Cortex of kidney (tissue), 1 donor: Measurements from ENCODE around the gene KLHL18.
A peak's percentile ranks its signal among the peaks of the same experiment; 100 is the strongest.
"Not testable (repeated sequence)": the region's sequence is repeated elsewhere in the genome, so short reads cannot be mapped to it uniquely, and the experiment has no call there.

Experiments
- DNase-seq: peaks from one replicate; lab custom pipeline; 2025; lab: John Stamatoyannopoulos, UW

The KLHL18 gene

GRCh38 chr3:47362701-47363100 lies 80.0 kb downstream of the KLHL18 start:
- no peak for DNase-seq

- DNase-seq, result no peak
Measured at GRCh38 chr3:47365213-47366153, 82.7 kb downstream of the KLHL18 start.

GRCh38 chr3:47366833-47367232 lies 84.1 kb downstream of the KLHL18 start:
- no peak for DNase-seq

- no peak for DNase-seq
Measured at GRCh38 chr3:47367631-47368030, 84.9 kb downstream of the KLHL18 start.

GRCh38 chr3:47370020-47370419 lies 87.3 kb downstream of the KLHL18 start:
- DNase-seq, result not testable (repeated sequence)

GRCh38 chr3:47370887-47371697 lies 88.3 kb downstream of the KLHL18 start:
- no peak for DNase-seq

GRCh38 chr3:47374587-47374986 lies 91.8 kb downstream of the KLHL18 start:
- no peak for DNase-seq

- no peak for DNase-seq
Measured at GRCh38 chr3:47376393-47376792, 93.6 kb downstream of the KLHL18 start.

GRCh38 chr3:47377186-47377585 lies 94.4 kb downstream of the KLHL18 start:
- DNase-seq, result no peak

- DNase-seq, result no peak
Measured at GRCh38 chr3:47378869-47379268, 96.1 kb downstream of the KLHL18 start.

GRCh38 chr3:47379411-47379899 lies 96.7 kb downstream of the KLHL18 start:
- no peak for DNase-seq

- no peak for DNase-seq
Measured at GRCh38 chr3:47380026-47380600, 97.4 kb downstream of the KLHL18 start.

- peak; percentile 93 for DNase-seq
Measured at GRCh38 chr3:47380601-47381316, 98.0 kb downstream of the KLHL18 start, which contains the start of gene PTPN23. TSS of gene PTPN23 (plus strand) at chr3:47381021. CDS start at chr3:47381097, 76 bp downstream.

- peak; percentile 27 for DNase-seq
Measured at GRCh38 chr3:47381317-47382157, 98.8 kb downstream of the KLHL18 start.

GRCh38 chr3:47384425-47384824 lies 101.7 kb downstream of the KLHL18 start:
- no peak for DNase-seq

- no peak for DNase-seq
Measured at GRCh38 chr3:47385007-47385406, 102.3 kb downstream of the KLHL18 start.

- no peak for DNase-seq
Measured at GRCh38 chr3:47385796-47386195, 103.1 kb downstream of the KLHL18 start.

- no peak for DNase-seq
Measured at GRCh38 chr3:47392933-47393332, 110.2 kb downstream of the KLHL18 start.

- no peak for DNase-seq
Measured at GRCh38 chr3:47394140-47394870, 111.6 kb downstream of the KLHL18 start.

- DNase-seq, result no peak
Measured at GRCh38 chr3:47394881-47395280, 112.1 kb downstream of the KLHL18 start.
